Esophagus squamous epithelium (tissue), 4 donors: Measurements from ENCODE around the gene PKP3.

ENCODE experiments used
- POLR2A ChIP-seq, 4 donors: fragments of 450-650 bp; IDR thresholded peaks; one replicate each; pipeline ENCODE4 v1.6.1; 2017; ENCODE audit warnings: antibody characterized with exemption in 4 of 4, mild to moderate bottlenecking in 4 of 4, moderate library complexity in 3 of 4
- TF ChIP-seq, protein P1 (sequence below), 6 experiments: fragments of 450-650 bp in 4 of 6; fragments of 200-600 bp in 2 of 6; sonication (generic) in 2 of 6; IDR thresholded peaks; one replicate each; pipeline ENCODE4 v1.5.1; 2016 to 2019; ENCODE audit warnings: antibody characterized with exemption in 6 of 6, mild to moderate bottlenecking in 4 of 6, moderate library complexity in 4 of 6

DNA sequence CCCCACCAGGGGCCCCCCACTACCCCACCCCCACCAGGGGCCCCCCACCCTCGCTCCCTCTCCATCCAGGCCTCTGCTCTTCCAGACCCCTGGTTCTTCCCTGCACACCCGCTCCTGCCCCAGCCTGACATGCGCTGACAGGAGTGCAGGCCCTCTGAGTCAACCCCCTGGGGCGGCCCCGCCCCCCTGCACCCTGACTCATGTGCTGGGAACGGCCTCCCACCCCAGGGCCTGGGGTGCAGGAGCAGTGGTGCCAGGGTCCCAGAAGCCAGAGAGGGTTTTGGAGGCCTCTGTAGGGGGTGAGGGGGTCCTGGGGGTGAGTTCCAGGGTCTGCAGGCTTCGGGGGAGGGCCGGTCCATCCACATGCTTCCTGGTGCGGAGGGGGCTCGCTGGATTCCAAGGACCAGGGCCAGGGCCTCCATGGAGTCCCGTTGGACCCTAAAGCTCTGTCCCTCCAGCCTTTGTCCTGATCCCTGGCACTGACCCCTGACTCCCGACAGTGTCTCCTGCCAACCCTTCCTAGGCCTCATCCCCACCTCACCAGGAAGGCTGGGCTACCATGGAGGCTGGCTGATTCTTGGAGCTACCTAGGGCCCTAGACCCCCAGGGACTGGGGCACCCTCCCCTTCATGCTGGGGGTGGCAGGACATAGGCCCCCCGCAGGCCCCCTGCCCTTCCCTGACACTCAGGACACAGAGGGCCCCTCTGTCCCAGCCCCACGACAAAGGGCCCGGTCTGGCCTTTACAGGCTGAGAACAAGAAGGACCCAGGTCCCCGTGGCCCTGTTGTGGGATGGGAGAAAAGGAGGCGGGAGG, 583 bp upstream of the PKP3 start:
- TF ChIP-seq, protein P1, sequence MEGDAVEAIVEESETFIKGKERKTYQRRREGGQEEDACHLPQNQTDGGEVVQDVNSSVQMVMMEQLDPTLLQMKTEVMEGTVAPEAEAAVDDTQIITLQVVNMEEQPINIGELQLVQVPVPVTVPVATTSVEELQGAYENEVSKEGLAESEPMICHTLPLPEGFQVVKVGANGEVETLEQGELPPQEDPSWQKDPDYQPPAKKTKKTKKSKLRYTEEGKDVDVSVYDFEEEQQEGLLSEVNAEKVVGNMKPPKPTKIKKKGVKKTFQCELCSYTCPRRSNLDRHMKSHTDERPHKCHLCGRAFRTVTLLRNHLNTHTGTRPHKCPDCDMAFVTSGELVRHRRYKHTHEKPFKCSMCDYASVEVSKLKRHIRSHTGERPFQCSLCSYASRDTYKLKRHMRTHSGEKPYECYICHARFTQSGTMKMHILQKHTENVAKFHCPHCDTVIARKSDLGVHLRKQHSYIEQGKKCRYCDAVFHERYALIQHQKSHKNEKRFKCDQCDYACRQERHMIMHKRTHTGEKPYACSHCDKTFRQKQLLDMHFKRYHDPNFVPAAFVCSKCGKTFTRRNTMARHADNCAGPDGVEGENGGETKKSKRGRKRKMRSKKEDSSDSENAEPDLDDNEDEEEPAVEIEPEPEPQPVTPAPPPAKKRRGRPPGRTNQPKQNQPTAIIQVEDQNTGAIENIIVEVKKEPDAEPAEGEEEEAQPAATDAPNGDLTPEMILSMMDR (IDR thresholded peaks at IDR 0.05) = no peak
- peak in 2 of 4 donors; percentile 31 to 64 for TF ChIP-seq POLR2A (IDR thresholded peaks at IDR 0.05)
